CD14-positive monocyte (primary cell): ENCODE measurements around the gene CST3. TPM values are rescaled to one million over a fixed set of nuclear protein-coding genes. Genes with fewer than 3 reads are reported as not detected.

Experiments
- DNase-seq, 3 donors: peaks; one replicate each; pipeline ENCODE4 v3.0.0-alpha.2; 2011 to 2022
- H2AFZ ChIP-seq: 2 replicates; pipeline ENCODE4 v1.6.0; 2012; ENCODE audit warnings: mild to moderate bottlenecking, low read depth, low read length, inconsistent platforms; ENCODE audit not compliant: insufficient read depth, poor library complexity, severe bottlenecking
- H3K27ac ChIP-seq, 2 donors: 1 replicate in 1 of 2; 2 replicates in 1 of 2; pipeline ENCODE4 v1.5.1; 2012 to 2013; ENCODE audit warnings: low read length in 2 of 2, control low read depth in 1 of 2, inconsistent platforms in 1 of 2, low read depth in 1 of 2, mild to moderate bottlenecking in 1 of 2
- H3K27me3 ChIP-seq, 2 donors: one replicate each; pipeline versions ENCODE4 v1.6.0 to v1.6.1; 2011 to 2013; ENCODE audit warnings: low read length in 2 of 2; ENCODE audit not compliant: control insufficient read depth in 2 of 2, insufficient read depth in 2 of 2
- H3K36me3 ChIP-seq, 2 donors: replicated peaks in 1 of 2; 1 replicate in 1 of 2; 2 replicates in 1 of 2; pipeline versions ENCODE4 v1.5.1 to v1.6.1; 2012 to 2013; ENCODE audit warnings: low read length in 2 of 2, control low read depth in 1 of 2, inconsistent platforms in 1 of 2, mild to moderate bottlenecking in 1 of 2; ENCODE audit not compliant: insufficient read depth in 2 of 2, control insufficient read depth in 1 of 2
- H3K4me1 ChIP-seq, 2 donors: 1 replicate in 1 of 2; 2 replicates in 1 of 2; pipeline versions ENCODE4 v1.5.1 to v1.6.1; 2012 to 2013; ENCODE audit warnings: low read length in 2 of 2, control low read depth in 1 of 2, inconsistent platforms in 1 of 2, mild to moderate bottlenecking in 1 of 2, moderate library complexity in 1 of 2; ENCODE audit not compliant: insufficient read depth in 2 of 2, control insufficient read depth in 1 of 2
- H3K4me2 ChIP-seq: replicated peaks from 2 replicates; pipeline ENCODE3; 2012; ENCODE audit warnings: low read length, moderate library complexity, mild to moderate bottlenecking; ENCODE audit not compliant: poor library complexity, severe bottlenecking; ENCODE audit errors: extremely low read depth
- H3K4me3 ChIP-seq, 3 experiments: fragments of 200-600 bp in 1 of 3; sonication (generic) in 1 of 3; replicated peaks in 1 of 3; 1 replicate in 2 of 3; 2 replicates in 1 of 3; pipeline ENCODE4 v1.5.1; 2011 to 2013; ENCODE audit warnings: low read length in 3 of 3, mild to moderate bottlenecking in 3 of 3, control low read depth in 2 of 3, low read depth in 2 of 3, inconsistent platforms in 1 of 3, moderate library complexity in 1 of 3
- H3K79me2 ChIP-seq: 2 replicates; pipeline ENCODE4 v1.6.0; 2012; ENCODE audit warnings: mild to moderate bottlenecking, control low read depth, inconsistent platforms, low read length, moderate library complexity; ENCODE audit not compliant: insufficient read depth
- H3K9ac ChIP-seq: 2 replicates; pipeline ENCODE4 v1.6.0; 2017; ENCODE audit warnings: low read length, mild to moderate bottlenecking; ENCODE audit not compliant: insufficient read depth, poor library complexity, severe bottlenecking
- H3K9me3 ChIP-seq, 2 donors: replicated peaks in 1 of 2; 1 replicate in 1 of 2; 2 replicates in 1 of 2; pipeline versions ENCODE4 v1.5.1 to v1.6.1; 2012 to 2013; ENCODE audit warnings: low read length in 2 of 2, control low read depth in 1 of 2; ENCODE audit not compliant: control insufficient read depth in 1 of 2, insufficient read depth in 1 of 2
- H4K20me1 ChIP-seq: 2 replicates; pipeline ENCODE4 v1.6.0; 2012; ENCODE audit warnings: mild to moderate bottlenecking, low read length, control low read depth, moderate library complexity; ENCODE audit not compliant: insufficient read depth
- H3K27ac Mint-ChIP-seq, 7 donors: one replicate each; pipeline ENCODE4 v1.8.0; 2020; ENCODE audit warnings: mild to moderate bottlenecking in 7 of 7, mixed read lengths in 7 of 7, moderate library complexity in 6 of 7, inconsistent platforms in 2 of 7
- H3K27me3 Mint-ChIP-seq, 3 donors: one replicate each; pipeline ENCODE4 v1.8.0; 2021 to 2022; ENCODE audit warnings: low read depth in 3 of 3, mild to moderate bottlenecking in 3 of 3, mixed read lengths in 3 of 3, moderate library complexity in 3 of 3, inconsistent platforms in 1 of 3
- H3K36me3 Mint-ChIP-seq, 2 donors: one replicate each; pipeline ENCODE4 v1.8.0; 2020; ENCODE audit warnings: mixed read lengths in 2 of 2, inconsistent platforms in 1 of 2, mild to moderate bottlenecking in 1 of 2
- H3K4me1 Mint-ChIP-seq: one replicate; pipeline ENCODE4 v1.8.0; 2020; ENCODE audit warnings: mild to moderate bottlenecking, mixed read lengths
- H3K4me3 Mint-ChIP-seq, 2 donors: one replicate each; pipeline ENCODE4 v1.8.0; 2020; ENCODE audit warnings: mild to moderate bottlenecking in 2 of 2, mixed read lengths in 2 of 2, moderate library complexity in 1 of 2
- H3K9me3 Mint-ChIP-seq, 7 donors: one replicate each; pipeline ENCODE4 v1.8.0; 2020 to 2022; ENCODE audit warnings: mixed read lengths in 7 of 7, mild to moderate bottlenecking in 6 of 7, moderate library complexity in 6 of 7, inconsistent platforms in 2 of 7
- CTCF ChIP-seq: fragments of 200-600 bp; IDR thresholded peaks from one replicate; pipeline ENCODE4 v1.8.0; 2022; ENCODE audit warnings: antibody characterized with exemption, mild to moderate bottlenecking
- WGBS: methylation state at CpG from one replicate; pipeline ENCODE4 v1.1.5; 2013; ENCODE audit warnings: missing lambda C conversion rate; ENCODE audit not compliant: insufficient coverage; 5-methylcytosine and 5-hydroxymethylcytosine counted together
- intact Hi-C, 2 donors: fragments of 100-400 bp; cut with micrococcal nuclease; formaldehyde crosslinking; loops; one replicate each; pipeline versions ENCODE4 v1.15.0 to v1.15.1; 2023
- polyA plus RNA-seq, 3 donors: library from polyadenylated mRNA; depleted of rRNA in 1 of 3; unstranded in 2 of 3; stranded (reverse) in 1 of 3; fragments of 300-500 nt in 2 of 3; fragments of >200 nt in 1 of 3; fragmentation: Illumina TruSeq in 2 of 3; gene quantifications; 1 replicate in 2 of 3; 2 replicates in 1 of 3; pipeline ENCODE4 v1.2.3, GENCODE V29; 2012 to 2021

CST3 gene
- polyA plus RNA-seq, 3 donors, result 1,459 to 3,222 (median 2,657) TPM

GRCh38 chr20:23614163-23614562 is 23.6 kb downstream of the CST3 start:
- no peak for TF ChIP-seq CTCF
- 96% methylated on average over 4 of the region's 5 CpGs for WGBS
- H3K36me3 ChIP-seq, result no peaks in the 10 kb centered on the region
- H3K9me3 ChIP-seq, result no peaks in the 10 kb centered on the region
- Mint-ChIP-seq H3K9me3 (peaks cover 0 to 1% (median 0%) of the 10 kb centered on the region in 7 donors), H3K27ac (no peak overlapping the region), H3K4me1 (peaks cover 18% of the 10 kb centered on the region), H3K36me3 (no peaks in the 10 kb centered on the region), H3K27me3 (peaks cover 3 to 13% (median 4%) of the 10 kb centered on the region in 3 donors), H3K4me3 (no peak overlapping the region)
- DNase-seq, result no peak
- H3K9ac ChIP-seq, result no peak overlapping the region
- no peak overlapping the region for H3K27ac ChIP-seq
- no peak overlapping the region for H3K4me3 ChIP-seq
- no peaks in the 10 kb centered on the region for H3K79me2 ChIP-seq
- H3K27me3 ChIP-seq, result no peaks in the 10 kb centered on the region
- peaks cover 0 to 4% of the 10 kb centered on the region in 2 donors for H3K4me1 ChIP-seq
- H4K20me1 ChIP-seq, result no peaks in the 10 kb centered on the region
- H3K4me2 ChIP-seq, result no peak overlapping the region
- intact Hi-C loops, result no loop called here
- H2AFZ ChIP-seq, result no peak overlapping the region

- H3K27me3 Mint-ChIP-seq, result peaks cover 3 to 12% (median 4%) of the 10 kb centered on the region in 3 donors
- no peaks in the 10 kb centered on the region for H3K79me2 ChIP-seq
Observed at GRCh38 chr20:23613676-23614075, 24.1 kb downstream of the CST3 start.

More at GRCh38 chr20:23613676-23614075, 24.1 kb downstream of the CST3 start:
- no peaks in the 10 kb centered on the region for H3K36me3 ChIP-seq
- H3K27ac ChIP-seq, result no peak overlapping the region
- H3K4me3 Mint-ChIP-seq, result no peak overlapping the region
- no peaks in the 10 kb centered on the region for H3K9me3 ChIP-seq
- H3K4me1 ChIP-seq, result peaks cover 0 to 4% of the 10 kb centered on the region in 2 donors
- H3K4me2 ChIP-seq, result no peak overlapping the region
- H3K4me1 Mint-ChIP-seq, result peaks cover 18% of the 10 kb centered on the region
- no peak overlapping the region for H3K4me3 ChIP-seq
- H3K9me3 Mint-ChIP-seq, result peaks cover 0 to 1% (median 0%) of the 10 kb centered on the region in 7 donors
- no peaks in the 10 kb centered on the region for H3K27me3 ChIP-seq
- intact Hi-C loops, result no loop called here
- no peaks in the 10 kb centered on the region for H4K20me1 ChIP-seq
- no peak overlapping the region for H2AFZ ChIP-seq
- no peak for TF ChIP-seq CTCF
- H3K9ac ChIP-seq, result no peak overlapping the region
- H3K36me3 Mint-ChIP-seq, result no peaks in the 10 kb centered on the region
- no peak for DNase-seq
- H3K27ac Mint-ChIP-seq, result no peak overlapping the region
